ENCODE results near the gene PRKG2.

Gene PRKG2

GRCh38 chr4:81106150-81106549 lies 108.9 kb downstream of the PRKG2 start:
- TF ChIP-seq FOXP2 (optimal IDR thresholded peaks at IDR 0.05; ENCODE audit: borderline replicate concordance, extremely low read depth, extremely low read length, insufficient read depth) (no peak), POLR2AphosphoS5 (IDR thresholded peaks at IDR 0.05; ENCODE audit: low read depth, low read length) (no peak), TAF1 (IDR thresholded peaks at IDR 0.05; ENCODE audit: borderline replicate concordance, insufficient read depth, low read length) (no peak), SIN3A (IDR thresholded peaks at IDR 0.05; ENCODE audit: borderline replicate concordance, insufficient read depth, low read length) (no peak)
- TF ChIP-seq, protein P1, sequence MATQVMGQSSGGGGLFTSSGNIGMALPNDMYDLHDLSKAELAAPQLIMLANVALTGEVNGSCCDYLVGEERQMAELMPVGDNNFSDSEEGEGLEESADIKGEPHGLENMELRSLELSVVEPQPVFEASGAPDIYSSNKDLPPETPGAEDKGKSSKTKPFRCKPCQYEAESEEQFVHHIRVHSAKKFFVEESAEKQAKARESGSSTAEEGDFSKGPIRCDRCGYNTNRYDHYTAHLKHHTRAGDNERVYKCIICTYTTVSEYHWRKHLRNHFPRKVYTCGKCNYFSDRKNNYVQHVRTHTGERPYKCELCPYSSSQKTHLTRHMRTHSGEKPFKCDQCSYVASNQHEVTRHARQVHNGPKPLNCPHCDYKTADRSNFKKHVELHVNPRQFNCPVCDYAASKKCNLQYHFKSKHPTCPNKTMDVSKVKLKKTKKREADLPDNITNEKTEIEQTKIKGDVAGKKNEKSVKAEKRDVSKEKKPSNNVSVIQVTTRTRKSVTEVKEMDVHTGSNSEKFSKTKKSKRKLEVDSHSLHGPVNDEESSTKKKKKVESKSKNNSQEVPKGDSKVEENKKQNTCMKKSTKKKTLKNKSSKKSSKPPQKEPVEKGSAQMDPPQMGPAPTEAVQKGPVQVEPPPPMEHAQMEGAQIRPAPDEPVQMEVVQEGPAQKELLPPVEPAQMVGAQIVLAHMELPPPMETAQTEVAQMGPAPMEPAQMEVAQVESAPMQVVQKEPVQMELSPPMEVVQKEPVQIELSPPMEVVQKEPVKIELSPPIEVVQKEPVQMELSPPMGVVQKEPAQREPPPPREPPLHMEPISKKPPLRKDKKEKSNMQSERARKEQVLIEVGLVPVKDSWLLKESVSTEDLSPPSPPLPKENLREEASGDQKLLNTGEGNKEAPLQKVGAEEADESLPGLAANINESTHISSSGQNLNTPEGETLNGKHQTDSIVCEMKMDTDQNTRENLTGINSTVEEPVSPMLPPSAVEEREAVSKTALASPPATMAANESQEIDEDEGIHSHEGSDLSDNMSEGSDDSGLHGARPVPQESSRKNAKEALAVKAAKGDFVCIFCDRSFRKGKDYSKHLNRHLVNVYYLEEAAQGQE (IDR thresholded peaks at IDR 0.05; ENCODE audit: insufficient read depth in 1 of 2, low read depth in 2 of 2, low read length in 2 of 2), result no peak

DNA sequence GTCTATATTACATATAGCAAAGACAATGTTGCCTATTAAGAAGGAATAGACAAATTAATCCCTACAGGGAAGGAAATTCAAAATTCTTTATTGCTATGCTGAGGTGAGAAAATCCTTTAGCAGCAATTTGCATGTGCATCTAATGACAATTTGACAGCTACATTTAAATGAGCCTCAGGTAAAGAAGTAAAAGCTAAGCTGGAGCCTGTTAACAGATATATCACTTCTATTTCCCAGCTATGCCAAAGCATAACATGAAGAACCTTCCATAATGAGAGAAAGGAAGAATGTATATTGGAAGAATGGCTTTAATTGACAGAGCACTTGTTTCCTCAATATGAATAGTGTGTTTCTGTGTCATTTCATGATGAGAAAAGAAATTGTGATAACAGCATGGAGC lies 112.9 kb downstream of the PRKG2 start:
- no peak for TF ChIP-seq SIN3A (IDR thresholded peaks at IDR 0.05; ENCODE audit: borderline replicate concordance, insufficient read depth, low read length)
- TF ChIP-seq TAF1 (IDR thresholded peaks at IDR 0.05; ENCODE audit: borderline replicate concordance, insufficient read depth, low read length), result no peak
- TF ChIP-seq, protein P1 (IDR thresholded peaks at IDR 0.05; ENCODE audit: insufficient read depth in 1 of 2, low read depth in 2 of 2, low read length in 2 of 2), result no peak
- TF ChIP-seq FOXP2 (optimal IDR thresholded peaks at IDR 0.05; ENCODE audit: borderline replicate concordance, extremely low read depth, extremely low read length, insufficient read depth), result no peak
- TF ChIP-seq POLR2AphosphoS5 (IDR thresholded peaks at IDR 0.05; ENCODE audit: low read depth, low read length), result no peak

DNA sequence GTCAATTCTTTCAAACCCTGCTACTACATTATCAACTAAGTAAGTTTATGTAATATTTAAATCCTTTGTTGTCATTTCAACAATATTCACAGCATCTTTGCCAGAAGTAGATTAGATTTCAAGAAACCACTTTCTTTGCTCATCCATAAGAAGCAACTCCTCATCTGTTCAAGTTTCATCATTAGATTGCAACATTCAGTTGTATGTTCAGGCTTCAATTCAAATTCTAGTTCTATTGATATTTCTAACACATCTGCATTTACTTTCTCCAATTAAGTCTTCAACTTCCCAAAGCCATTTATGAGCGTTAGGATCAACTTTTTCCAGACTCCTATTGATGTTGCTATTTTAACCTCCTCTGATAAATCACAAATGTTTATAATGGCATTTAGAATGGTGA lies 118.5 kb downstream of the PRKG2 start:
- no peak for TF ChIP-seq SIN3A (IDR thresholded peaks at IDR 0.05; ENCODE audit: borderline replicate concordance, insufficient read depth, low read length)
- no peak for TF ChIP-seq TAF1 (IDR thresholded peaks at IDR 0.05; ENCODE audit: borderline replicate concordance, insufficient read depth, low read length)
- TF ChIP-seq POLR2AphosphoS5 (IDR thresholded peaks at IDR 0.05; ENCODE audit: low read depth, low read length), result no peak
- TF ChIP-seq, protein P1 (IDR thresholded peaks at IDR 0.05; ENCODE audit: insufficient read depth in 1 of 2, low read depth in 2 of 2, low read length in 2 of 2), result no peak
- TF ChIP-seq FOXP2 (optimal IDR thresholded peaks at IDR 0.05; ENCODE audit: borderline replicate concordance, extremely low read depth, extremely low read length, insufficient read depth), result no peak

DNA sequence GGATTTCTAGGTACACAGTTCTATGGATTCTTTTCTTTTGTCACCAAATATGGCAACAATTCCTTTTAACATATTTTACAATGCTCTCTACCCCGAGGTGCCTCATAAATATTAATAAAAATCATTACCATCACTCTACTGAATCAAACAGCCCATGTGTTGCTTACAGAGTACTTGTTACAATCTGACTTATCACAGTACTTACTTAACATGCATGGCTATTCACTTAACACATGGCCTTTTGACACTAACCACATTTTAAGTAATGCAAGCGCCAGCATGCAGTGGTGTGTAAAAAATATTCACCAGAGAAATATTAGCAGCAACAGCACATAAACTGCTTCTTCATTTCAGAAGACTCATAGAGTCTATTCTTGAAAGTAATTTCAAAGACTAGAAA lies 119.6 kb downstream of the PRKG2 start:
- no peak for TF ChIP-seq TAF1 (IDR thresholded peaks at IDR 0.05; ENCODE audit: borderline replicate concordance, insufficient read depth, low read length)
- TF ChIP-seq, protein P1 (IDR thresholded peaks at IDR 0.05; ENCODE audit: insufficient read depth in 1 of 2, low read depth in 2 of 2, low read length in 2 of 2), result no peak
- no peak for TF ChIP-seq POLR2AphosphoS5 (IDR thresholded peaks at IDR 0.05; ENCODE audit: low read depth, low read length)
- no peak for TF ChIP-seq SIN3A (IDR thresholded peaks at IDR 0.05; ENCODE audit: borderline replicate concordance, insufficient read depth, low read length)
- TF ChIP-seq FOXP2 (optimal IDR thresholded peaks at IDR 0.05; ENCODE audit: borderline replicate concordance, extremely low read depth, extremely low read length, insufficient read depth), result no peak
